GM12864 (cell line): ENCODE results near the gene OR6Y1.

Experiments used
- DNase-seq: peaks from one replicate; pipeline ENCODE4 v3.0.0-alpha.2; 2011; ENCODE audit warnings: low read depth
- H3K4me3 ChIP-seq: 2 replicates; pipeline ENCODE4 v1.5.1; 2011; ENCODE audit warnings: mild to moderate bottlenecking, low read depth, low read length, control low read depth
- CTCF ChIP-seq: IDR thresholded peaks from 2 replicates; pipeline ENCODE4 v1.5.1; 2011; ENCODE audit warnings: low read depth, mild to moderate bottlenecking, moderate library complexity, low read length, control low read depth, inconsistent platforms; ENCODE audit errors: missing control alignments

Gene OR6Y1

GRCh38 chr1:158570480-158570879 lies 16.3 kb upstream of the OR6Y1 start, which contains the start of gene OR6P1:
Gene OR6P1, minus strand, starts transcription at chr1:158570580. Its CDS starts 6,976 bp downstream, at chr1:158563604.
- no peak within 1 kb of the TSS for H3K4me3 ChIP-seq
- DNase-seq, result no peak
- no peak for TF ChIP-seq CTCF

GRCh38 chr1:158564608-158565007 lies 10.4 kb upstream of the OR6Y1 start:
- H3K4me3 ChIP-seq, result no peak overlapping the region
- no peak for TF ChIP-seq CTCF
- DNase-seq, result no peak

GRCh38 chr1:158563853-158564252 lies 9.6 kb upstream of the OR6Y1 start:
- no peak for TF ChIP-seq CTCF
- no peak overlapping the region for H3K4me3 ChIP-seq
- no peak for DNase-seq

- TF ChIP-seq CTCF, result no peak
- no peak for DNase-seq
- no peak overlapping the region for H3K4me3 ChIP-seq
Observed at GRCh38 chr1:158559696-158560095, 5.5 kb upstream of the OR6Y1 start.

GRCh38 chr1:158552296-158552695 lies 1.9 kb downstream of the OR6Y1 start:
- DNase-seq, result no peak
- TF ChIP-seq CTCF, result no peak
- no peak overlapping the region for H3K4me3 ChIP-seq

DNA sequence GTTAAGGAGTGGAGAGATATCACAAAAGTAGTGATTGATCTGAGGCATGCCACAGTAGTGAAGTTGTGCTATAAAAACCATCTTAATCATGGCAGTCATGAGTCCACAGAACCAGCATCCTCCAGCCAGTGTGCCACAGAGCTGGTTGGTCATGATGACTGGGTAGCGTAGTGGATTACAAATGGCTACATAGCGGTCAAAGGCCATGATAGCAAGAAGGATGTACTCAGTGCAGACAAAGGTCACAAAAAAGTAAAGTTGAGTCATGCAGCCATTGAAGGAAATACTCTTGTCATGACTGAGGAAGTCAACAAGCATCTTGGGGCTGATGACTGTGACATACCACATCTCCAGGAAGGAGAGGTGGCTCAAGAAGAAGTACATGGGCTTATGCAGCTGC lies 6.7 kb downstream of the OR6Y1 start:
- no peak overlapping the region for H3K4me3 ChIP-seq
- DNase-seq, result no peak
- TF ChIP-seq CTCF, result no peak

DNA sequence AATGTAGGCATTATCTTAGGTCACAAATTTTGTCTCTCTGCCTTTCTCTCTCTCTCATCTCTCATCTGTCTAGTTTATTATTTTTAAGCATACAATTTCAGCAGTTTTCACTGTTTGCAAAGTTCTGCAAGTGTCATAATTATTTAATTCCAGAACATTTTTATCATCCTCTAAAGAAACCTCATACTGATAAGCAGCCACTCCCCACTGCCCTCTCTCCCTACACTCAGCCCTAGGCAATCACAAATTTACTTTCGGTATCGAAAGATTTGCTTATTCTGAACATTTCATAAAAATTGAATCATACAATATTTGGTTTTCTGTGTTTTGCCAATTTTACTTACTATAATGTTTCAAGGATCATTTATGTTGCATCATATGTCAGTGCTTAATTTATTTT lies 16.6 kb downstream of the OR6Y1 start:
- TF ChIP-seq CTCF, result no peak
- H3K4me3 ChIP-seq, result no peak overlapping the region
- no peak for DNase-seq
